ENCODE measurements around the gene TUBA3D.
"Not testable (repeated sequence)": the region's sequence is repeated elsewhere in the genome, so short reads cannot be mapped to it uniquely, and the experiment has no call there.

Gene TUBA3D

DNA sequence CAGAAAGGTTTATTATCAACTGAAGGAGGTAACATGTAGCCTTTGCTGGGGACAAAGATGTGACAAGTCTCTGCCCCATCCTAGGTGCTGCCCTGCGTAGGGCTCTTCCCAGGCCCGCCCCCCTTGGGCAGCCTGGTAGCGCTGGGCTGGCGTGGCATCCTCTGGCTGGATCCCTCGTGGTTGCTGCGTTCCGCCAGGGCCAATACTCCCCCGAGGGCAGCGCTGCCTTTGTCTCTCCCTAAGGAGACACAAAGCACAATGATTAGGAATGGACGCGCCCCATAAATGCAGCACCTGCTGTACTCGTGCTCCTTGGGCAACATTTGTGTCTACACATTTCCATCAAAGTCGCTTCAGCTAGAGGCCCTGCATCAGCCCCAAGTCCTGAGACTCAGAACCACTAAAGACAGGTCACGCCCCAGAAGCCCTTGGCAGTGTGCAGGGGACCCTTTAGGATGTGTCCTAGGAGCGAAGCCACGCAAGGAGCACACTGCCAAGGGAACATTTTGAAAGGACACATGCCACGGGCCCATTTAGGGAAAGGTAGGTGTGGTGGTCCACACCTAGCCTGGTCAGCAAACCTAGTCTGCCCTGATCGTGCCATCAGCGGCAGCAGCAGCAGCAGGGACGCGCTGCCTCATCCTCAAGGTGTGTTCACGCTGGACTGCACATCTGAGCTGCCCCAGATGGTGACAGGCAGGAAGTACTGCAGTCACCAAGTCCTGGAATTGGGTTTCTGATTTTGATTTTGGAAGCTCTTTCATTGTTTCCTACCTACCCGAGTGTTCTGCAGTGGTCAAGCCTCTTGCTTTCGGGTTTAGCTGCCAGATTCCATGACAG, 8.3 kb downstream of the TUBA3D start:
- DNase-seq (ENCODE audit: low read depth, low spot score) = not testable (repeated sequence)

DNA sequence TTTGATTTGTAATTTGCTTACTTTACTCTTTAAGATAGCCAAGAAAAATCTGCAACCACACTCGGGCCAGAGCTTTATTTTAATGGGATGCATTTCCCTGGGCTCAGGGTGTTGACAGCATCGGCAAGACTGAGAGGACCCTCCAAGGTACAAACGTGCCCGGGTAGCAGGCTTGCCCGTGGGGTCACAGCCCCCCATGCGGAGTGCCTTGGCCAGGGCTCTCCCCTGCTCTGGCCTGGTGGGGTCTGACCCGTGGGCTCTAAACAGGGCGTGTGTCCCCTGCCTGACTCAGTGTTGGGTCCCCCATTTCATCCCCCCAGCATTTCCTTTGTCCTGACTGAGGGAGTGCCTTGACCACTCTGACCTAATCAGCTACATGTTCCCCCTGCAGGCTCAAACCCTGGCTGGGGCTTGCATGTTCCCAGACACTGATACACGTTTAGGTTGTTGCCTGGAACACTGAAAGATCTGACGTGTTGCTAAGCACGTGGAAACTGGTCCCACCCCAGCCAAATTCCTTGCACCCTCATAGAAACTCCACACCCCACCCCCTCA, 9.1 kb downstream of the TUBA3D start:
- not testable (repeated sequence) for DNase-seq (ENCODE audit: low read depth, low spot score)

DNA sequence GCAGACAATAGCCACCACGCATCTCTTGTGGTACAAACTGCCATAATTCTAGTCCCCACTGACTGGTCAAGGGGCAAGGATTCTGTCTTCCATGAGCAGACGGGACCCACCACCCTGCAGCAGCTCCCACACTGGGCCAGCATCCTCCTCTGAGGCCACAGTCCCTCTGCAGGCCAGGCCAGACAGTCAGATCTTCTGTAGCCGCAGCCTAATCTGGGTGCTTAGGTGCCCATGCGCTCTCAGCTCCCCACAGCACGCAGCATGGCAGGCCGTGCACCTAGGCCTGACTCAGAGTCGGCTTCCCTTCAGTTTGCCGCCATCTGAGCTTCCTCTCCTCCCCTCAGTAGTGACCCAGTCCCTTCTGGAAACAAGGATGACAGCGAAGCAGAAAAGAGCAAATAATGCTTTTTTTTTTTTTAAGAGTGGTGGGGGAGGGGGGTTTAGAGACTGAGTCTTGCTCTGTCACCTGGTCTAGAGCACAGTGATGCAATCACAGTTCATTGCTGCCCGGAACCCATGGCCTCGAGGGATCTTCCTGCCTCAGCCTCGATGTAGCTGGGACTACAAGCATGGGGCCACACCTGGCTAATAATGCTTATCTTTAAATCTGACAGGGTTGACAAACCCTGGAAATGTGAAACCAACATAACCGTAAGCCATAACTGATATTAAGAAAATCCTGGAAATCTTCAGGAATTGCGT, 10.4 kb downstream of the TUBA3D start:
- DNase-seq (ENCODE audit: low read depth, low spot score) = not testable (repeated sequence)

DNA sequence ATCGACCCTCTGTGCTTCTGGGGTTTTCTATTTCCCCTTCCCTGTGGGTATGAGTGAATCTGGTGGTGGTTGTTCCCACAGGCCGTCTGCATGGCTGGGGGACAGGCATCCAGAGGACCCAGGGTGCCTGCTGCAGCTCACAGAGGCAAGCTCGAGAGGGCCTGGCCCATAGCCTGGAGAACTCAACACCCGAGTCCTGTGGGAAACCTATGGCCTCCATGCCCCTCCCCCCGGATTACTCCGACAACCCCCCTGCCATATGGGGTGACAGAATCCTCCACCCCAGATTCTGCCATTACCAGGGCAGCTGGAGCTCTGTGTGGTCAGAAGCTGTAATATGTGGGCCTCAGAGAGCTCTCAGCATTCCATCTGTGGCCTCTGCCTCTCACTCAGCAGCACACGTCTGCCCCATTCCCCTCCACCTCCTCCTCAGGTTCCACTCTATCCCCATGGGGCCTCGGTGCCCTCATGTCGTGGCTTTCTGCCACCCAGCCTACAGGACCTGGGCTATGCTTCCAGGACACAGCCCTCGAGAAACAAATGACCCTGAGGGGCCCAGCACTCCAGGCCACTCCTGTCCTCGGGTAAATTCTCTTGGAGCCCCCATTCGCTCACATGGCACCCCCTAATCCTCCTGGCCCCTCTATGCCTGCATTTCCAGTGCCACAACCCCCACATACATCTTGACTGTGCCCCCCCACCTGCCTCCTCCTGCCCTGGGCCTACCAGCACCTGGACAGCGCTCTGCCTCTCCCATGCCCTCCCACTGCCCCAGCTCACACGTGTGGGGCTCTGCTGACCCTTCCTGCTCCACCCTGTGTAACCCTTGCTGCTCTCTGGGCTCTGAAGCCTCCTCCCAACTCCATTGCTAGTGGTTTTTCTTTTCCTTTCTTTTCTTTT, 12.6 kb downstream of the TUBA3D start:
- DNase-seq (ENCODE audit: low read depth, low spot score) = no peak

DNA sequence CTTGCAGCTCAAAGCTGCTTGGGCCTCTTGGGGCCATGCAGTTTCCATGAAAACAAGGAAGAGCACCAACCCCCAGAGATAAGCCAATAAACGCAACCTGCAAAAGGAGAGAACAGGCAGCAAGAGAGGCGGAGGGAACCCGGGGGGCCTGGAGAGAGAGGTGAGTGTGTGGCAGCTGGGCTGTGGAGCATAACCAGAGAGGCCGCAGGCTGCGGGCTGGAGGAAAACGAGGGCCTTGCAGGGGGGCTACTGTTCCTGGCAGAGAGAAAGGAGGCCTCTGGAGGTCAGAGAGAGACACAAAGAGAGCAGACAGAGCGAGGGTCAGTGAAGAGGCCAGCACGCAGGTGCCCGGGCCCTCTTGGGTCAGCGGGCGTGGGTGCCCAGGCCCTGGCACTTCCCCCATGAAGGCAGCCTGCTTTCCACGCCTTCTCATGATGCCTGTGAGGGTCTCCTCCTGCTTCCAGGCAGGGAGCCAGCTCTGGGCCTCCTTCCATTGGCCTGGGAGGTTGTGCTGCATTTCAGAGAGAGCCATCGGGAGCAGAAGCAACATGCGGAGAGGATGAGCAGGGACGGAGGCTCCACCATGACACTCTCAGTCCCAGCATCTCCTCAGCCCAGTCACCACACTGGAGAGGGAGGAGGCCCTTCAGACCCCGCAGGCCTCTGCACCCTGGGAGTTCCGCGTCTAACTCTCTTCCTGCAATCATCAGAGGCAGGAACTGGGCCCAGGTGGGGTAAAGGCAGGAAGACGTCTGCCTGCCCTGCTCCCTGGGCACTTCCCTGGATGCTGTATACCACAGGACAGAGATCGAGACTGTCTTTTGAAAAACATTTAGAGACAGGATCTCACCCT, 14.9 kb downstream of the TUBA3D start:
- not testable (repeated sequence) for DNase-seq (ENCODE audit: low read depth, low spot score)

DNA sequence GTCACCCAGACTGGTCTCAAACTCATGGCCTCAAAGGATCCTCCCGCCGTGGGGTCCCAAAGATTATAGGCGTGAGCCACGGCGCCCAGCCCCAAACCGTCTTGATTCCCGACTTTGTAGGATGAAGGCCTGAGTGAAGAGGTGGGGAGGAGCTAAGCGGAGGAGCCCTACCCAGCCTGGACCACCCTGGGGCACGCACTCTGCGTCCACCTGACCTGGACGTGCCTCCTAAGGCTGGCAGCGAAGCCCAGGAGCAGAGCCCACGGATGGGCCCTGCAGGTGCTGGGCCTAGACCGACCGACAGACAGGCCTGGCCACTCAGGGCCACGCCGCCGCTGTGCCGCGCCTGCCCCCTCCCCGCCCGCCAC, 15.5 kb downstream of the TUBA3D start:
- DNase-seq (ENCODE audit: low read depth, low spot score) = not testable (repeated sequence)

DNA sequence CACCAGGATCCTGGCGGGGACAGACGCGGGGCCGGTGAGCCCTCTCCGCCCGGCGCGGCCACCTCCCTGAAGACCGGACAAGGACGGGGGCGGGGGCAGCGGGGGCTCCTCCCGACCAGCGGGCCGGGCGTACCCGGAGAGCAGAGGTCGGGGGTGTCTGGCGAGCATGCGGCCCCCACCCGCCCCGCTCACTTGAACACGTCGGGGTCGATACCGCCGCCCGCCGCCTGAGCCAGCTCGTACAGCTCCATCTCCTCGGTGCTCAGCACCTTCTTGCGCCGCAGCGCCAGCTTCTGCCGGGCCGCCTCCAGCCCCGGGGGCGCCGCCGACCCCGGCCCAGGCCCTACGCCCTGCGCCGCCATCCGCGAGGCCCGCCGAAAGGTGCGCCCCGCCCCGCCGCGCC, 16.1 kb downstream of the TUBA3D start, which contains the start of gene MZT2A:
Gene MZT2A, minus strand, starts transcription at position 383 of the 403 bp plus-strand sequence. Its CDS starts 21 bp downstream, at position 362.
- not testable (repeated sequence) for DNase-seq (ENCODE audit: low read depth, low spot score)

DNA sequence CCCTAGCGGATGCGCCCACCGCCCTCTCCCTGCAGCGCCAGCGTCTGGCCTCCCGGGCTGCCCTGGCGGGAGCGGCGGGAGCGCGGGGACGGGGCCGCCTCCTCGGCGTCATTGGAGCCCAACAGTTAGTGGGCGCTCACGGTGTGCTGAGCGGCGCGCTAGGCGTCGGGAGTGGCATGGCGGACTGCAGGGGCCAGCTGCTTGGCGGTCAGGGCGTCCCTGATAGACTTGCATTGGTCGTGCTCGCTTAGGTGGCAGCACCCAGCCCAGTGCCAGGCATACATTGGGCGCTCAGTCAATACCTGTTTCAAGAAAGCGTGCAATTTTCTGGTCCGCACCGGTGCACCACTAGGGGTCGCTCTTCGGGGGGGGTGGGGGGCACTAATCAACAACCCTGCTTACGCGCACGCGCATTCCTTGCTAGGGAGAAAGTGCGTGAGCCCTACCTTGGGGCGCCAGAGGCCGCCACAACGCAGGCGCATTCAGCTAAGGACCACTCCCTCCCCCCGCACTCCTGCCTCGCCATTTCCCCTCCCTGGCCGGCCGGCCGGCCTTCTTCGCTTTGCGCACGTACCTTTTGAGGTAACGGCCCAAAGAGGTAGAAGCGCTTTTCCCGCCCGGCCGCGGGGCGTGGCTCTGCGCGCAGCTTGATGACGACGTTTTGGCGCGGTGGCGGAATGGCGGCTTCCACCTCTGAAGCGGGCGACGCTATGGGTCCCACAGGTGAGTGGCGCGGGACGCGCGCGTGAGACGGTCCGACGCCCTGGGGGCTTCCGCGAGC, 16.7 kb downstream of the TUBA3D start:
- DNase-seq (ENCODE audit: low read depth, low spot score) = peak; percentile 81

DNA sequence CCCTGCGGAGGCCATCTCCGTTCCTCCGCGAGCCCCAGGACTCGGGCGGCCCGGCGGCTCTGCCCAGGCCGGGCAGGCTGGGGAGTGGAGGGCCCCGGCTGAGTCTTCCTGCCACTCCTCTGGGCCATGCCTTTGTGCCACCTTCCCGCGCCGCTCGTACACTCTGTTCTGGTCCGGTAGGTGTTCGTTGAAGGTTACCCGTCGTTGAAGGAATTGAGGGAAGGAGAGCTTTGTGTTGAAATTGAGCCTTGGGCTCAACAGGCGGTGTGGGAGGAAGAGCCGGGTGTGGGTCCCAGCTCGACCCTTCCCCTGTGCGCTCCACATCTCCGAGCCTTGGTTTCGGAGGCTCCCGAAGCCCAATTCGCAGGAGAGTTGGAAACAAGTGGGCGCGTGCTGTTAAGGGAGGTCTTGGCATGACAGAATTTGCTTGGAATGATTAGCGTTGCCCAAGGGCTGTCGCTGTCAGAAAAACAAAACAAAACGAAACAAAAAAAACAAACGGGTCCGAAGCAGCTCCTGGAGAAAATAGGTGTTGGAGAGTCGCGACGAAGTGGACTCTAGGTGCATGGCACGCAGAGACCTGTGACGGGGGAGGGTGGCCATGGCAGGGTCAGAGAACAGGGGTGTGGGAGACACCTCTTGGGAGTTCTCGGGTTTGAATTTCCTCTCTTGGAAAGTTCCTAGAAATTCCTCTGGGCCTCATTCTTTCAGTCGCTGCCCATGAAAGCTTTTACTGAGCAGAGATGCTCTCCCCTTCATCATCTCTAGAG, 17.5 kb downstream of the TUBA3D start:
- DNase-seq (ENCODE audit: low read depth, low spot score) = no peak

DNA sequence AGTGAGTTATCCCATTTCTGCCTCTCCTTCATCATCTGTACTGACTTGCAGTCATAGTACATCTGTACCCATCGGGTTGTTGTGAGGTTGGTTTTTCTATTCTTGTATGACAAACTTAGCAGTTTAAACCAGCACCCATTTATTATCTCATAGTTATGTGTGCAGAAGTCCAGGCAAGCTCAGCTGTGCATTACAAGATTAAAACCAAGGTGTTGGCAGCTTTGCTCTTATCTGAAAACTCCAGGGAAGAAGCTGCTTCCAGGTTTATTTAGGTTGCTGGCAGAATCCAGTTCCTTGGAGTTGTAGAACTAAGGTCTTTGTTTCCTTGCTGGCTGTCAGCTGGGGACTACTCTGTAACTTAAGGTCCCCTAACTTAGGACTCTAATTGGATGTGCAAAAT, 19.6 kb downstream of the TUBA3D start:
- not testable (repeated sequence) for DNase-seq (ENCODE audit: low read depth, low spot score)

DNA sequence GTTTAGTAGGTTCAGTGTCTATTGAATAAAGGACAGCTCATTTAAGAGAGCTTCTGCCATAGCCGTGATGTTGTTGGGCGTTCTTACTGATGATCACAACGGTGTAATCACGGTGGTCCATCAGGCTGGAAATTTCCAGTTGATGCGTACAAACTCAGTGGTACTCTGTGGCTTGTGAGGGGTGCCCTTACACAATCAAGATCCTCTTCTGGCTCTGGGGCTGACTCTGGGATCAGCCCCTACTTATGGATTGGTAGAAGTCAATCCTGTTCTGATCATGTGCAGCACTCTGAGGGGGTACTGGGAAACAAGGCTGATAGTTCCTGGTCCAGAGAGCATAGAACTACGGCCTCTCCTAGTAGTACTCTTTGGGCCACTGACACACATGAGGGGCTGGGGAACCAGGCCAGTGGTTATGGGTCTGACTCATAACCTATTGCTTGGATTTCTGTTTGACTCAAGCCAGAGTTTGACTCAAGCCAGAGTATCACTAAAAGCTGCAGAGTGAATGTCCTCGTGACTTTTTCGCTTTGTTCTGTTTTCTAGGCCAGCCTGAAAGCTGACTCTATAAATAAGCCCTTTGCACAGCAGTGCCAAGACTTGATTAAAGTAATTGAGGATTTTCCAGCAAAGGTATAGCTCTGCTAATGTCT, 22.5 kb downstream of the TUBA3D start:
- DNase-seq (ENCODE audit: low read depth, low spot score) = not testable (repeated sequence)

DNA sequence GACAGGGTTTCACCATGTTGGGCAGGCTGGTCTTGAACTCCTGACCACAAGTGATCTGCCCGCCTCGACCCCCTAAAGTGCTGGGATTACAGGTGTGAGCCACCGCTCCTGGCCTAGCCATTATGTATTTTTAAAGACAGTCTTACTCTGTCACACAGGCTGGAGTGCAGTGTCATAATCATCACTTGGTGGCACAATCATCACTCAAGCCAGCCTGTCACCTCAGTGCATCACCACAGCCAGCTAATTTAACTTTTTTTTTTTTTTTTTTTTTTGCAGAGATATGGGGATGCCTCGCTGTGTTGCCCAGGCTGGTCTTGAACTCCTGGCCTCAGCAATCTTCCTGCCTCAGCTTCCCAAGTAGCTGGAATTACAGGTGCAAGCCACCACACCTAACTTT, 27.7 kb downstream of the TUBA3D start:
- not testable (repeated sequence) for DNase-seq (ENCODE audit: low read depth, low spot score)

DNA sequence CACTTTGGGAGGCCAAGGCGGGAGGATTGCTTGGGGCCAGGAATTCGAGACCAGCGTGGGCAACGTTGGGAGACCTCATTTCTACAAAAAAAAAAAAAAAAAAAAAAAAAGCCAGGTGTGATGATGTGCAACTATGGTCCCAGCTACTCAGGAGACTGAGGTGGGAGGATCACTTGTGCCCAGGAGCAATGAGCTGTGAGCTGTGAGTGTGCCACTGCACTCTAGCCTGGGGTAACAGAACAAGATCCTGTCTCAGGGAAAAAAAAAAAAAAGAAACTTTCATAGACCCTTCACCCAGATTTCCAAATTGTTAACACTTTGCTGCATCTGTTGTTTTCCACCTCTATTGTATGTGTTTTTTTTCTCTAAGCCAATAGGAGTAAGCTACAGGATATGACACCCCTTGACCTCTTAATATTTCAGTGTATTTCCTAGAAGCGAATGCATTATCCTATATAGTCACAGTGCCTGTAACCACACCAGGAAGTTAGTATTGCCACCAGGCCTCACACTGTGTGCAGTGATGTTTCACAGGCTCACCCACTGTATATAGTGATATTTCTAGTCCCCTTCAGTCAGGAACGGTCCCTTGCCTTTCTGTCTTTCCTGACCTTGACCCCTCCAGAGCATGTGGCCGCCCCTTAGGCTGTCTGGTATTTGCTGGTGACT, 28.3 kb downstream of the TUBA3D start:
- not testable (repeated sequence) for DNase-seq (ENCODE audit: low read depth, low spot score)

DNA sequence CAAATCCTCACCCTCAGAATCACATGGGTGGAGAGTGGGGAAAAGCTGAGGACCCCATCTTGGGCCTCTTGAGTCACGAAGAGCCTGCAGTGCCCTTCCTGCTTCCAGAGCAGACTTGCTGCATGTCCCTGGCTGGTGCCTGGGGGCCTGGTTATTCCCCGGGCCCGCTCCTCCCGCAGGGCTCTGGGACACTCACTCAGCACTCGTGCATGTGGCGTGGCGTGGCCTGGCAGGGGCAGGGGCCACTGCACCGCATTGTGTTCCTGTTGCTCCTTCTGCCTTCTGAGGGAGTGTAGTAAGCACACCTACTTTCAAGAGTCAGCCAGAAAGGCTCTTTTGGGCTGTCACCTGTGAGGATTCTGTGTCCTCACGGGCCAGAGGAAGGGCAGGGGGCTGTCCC, 33.7 kb downstream of the TUBA3D start:
- no peak for DNase-seq (ENCODE audit: low read depth, low spot score)

DNA sequence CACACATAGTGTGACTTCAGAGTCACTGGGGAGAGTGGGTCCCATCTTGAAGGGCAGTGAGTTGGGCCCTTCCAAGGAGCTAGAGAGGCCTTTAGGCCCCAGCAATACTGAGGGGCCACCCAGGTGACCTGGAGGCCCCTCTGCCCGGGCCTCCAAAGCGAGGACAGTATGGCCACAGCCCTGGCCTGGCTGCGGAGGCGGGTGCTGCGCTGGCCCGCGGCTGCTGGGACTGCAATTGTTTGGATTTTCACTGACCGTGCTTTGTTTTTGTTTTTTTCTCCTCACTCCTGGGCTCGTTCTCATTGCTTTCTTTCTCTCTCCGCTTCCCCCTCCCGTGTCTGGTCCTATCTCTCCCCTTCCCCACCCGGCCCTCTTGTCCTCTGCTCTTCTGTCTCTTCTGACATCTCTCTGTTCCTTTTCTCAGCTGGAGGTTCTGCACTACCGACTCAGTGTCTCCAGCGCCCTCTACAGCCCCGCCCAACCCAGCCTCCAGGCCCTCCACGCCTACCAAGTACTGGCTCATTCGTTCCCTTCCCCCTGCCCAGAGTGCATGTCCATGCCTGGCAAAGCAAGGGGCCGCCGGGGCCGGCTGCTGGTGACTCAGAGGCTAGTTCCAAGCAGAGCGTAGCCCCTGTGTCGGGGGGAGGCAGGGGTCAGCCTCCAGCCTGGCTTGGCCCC, 35.5 kb downstream of the TUBA3D start:
- DNase-seq (ENCODE audit: low read depth, low spot score) = not testable (repeated sequence)

DNA sequence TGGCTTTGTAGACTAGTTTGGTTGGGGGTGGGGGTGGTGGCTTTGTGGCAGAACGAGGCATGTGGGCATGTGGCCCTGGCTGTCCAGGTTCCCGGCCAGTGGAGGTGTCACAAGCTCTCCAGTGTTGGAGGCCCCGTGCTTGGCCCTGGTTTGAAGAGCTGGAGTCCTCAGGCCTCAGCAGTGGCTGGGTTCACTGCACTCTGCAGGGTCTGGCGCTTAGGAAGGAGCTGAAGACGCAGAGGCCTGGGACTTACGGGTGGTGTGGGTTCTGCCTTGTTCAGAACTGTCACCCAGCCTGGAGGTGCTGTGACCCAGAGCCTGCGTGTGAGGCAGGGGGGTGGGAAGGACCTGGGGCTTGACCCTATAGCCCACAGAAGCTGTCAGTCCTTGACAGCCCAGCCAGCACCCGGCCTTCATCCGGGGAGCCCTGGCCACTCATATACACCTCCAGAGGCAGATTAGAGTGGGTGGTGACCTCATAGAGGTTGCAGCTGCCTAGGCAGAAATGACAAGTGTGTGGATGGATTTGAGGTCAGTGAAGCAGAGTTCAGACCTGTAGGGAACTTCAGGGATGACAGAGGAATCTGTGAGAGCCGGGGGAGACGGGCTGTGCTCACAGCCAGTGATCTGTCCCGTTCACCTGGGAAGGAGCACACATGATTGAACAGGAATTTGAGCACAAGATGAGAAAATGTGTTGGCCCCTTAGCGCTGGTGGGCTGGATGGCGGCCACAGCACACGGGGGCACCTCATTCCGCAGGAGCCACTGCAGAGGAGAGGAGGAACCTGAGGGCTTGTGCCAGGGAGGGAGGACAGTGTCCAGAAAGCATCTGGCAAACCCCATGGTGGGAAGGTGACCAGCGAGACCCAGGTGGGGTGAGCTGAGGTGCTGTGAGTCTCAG, 36.3 kb downstream of the TUBA3D start:
- DNase-seq (ENCODE audit: low read depth, low spot score) = not testable (repeated sequence)

Data from brain pericyte (primary cell).